Adrenal gland (tissue), 12 donors: ENCODE measurements around the gene SPOCK1. TPM values are rescaled to one million over a fixed set of nuclear protein-coding genes. Genes with fewer than 3 reads are reported as not detected.

Experiments
- DNase-seq, 7 donors: peaks; one replicate each; pipeline ENCODE4 v3.0.0-alpha.2; 2019 to 2020
- H3K27ac ChIP-seq, 5 donors: fragments of 200-600 bp; sonication (generic) in 4 of 5; 1 replicate in 3 of 5; 2 replicates in 2 of 5; pipeline versions ENCODE4 v1.5.1 to v1.8.0; 2016 to 2020; ENCODE audit warnings: mild to moderate bottlenecking in 1 of 5
- H3K27me3 ChIP-seq: fragments of 200-600 bp; 2 replicates; pipeline ENCODE4 v1.8.0; 2021
- H3K36me3 ChIP-seq, 2 donors: fragments of 200-600 bp; replicated peaks in 1 of 2; 1 replicate in 1 of 2; 2 replicates in 1 of 2; pipeline versions ENCODE4 v1.5.1 to v1.8.0; 2018 to 2022
- H3K4me1 ChIP-seq, 2 donors: fragments of 200-600 bp; replicated peaks in 1 of 2; 1 replicate in 1 of 2; 2 replicates in 1 of 2; pipeline versions ENCODE4 v1.5.1 to v1.8.0; 2018 to 2021
- H3K4me3 ChIP-seq, 4 donors: fragments of 200-600 bp; sonication (generic) in 3 of 4; one replicate each; pipeline ENCODE4 v1.5.1; 2016 to 2018
- H3K9me3 ChIP-seq, 3 donors: fragments of 200-600 bp; sonication (generic) in 1 of 3; replicated peaks in 1 of 3; 1 replicate in 2 of 3; 2 replicates in 1 of 3; pipeline versions ENCODE4 v1.5.1 to v1.8.0; 2016 to 2021
- CTCF ChIP-seq, 6 experiments: fragments of 450-650 bp in 4 of 6; fragments of 200-600 bp in 2 of 6; sonication (generic) in 1 of 6; IDR thresholded peaks; 1 replicate in 5 of 6; 2 replicates in 1 of 6; pipeline versions ENCODE4 v1.5.1 to v1.8.0; 2016 to 2021; ENCODE audit warnings: antibody characterized with exemption in 6 of 6, mild to moderate bottlenecking in 2 of 6, moderate library complexity in 1 of 6
- POLR2A ChIP-seq, 2 donors: fragments of 450-650 bp; IDR thresholded peaks; one replicate each; pipeline ENCODE4 v1.6.1; 2017; ENCODE audit warnings: antibody characterized with exemption in 2 of 2, mild to moderate bottlenecking in 2 of 2, moderate library complexity in 1 of 2
- WGBS, 4 donors: extraction: QIAGEN DNeasy Blood & Tissue Kit in 2 of 4; methylation state at CpG; one replicate each; pipeline versions ENCODE4 v1.1.5 to v1.1.7; 2013 to 2017; 5-methylcytosine and 5-hydroxymethylcytosine counted together
- intact Hi-C, 2 donors: fragments of 100-400 bp; cut with DNase I; formaldehyde crosslinking; loops; one replicate each; pipeline versions ENCODE4 v1.14.1 to v1.15.0; 2022 to 2023
- polyA plus RNA-seq, 3 donors: library from polyadenylated mRNA; stranded (reverse); fragments of 200-250 nt in 2 of 3; fragments of 350-450 nt in 1 of 3; fragmentation: Illumina TruSeq in 1 of 3; extraction: RNeasy Lipid Tissue Mini Kit (QIAGEN cat#74804) in 1 of 3; gene quantifications; one replicate each; pipeline ENCODE4 v1.2.3, GENCODE V29; 2013 to 2014
- total RNA-seq, 9 donors: library from RNA; depleted of rRNA in 4 of 9; stranded (reverse); fragments of >200 nt in 4 of 9; fragments of 120-200 nt in 1 of 9; fragmentation: NEBNext Ultra II Directional in 1 of 9; extraction: Animal tissue kit (Norgen Biotek cat#: 25700) in 1 of 9; gene quantifications; one replicate each; pipeline versions ENCODE4 v1.1.0 to v1.2.4, GENCODE V29; 2013 to 2023
- donor health status: healthy with polysubstance abuse.
- donor health status: Bipolar disorder and iron deficiency.
- donor health status: DM: yes; HTN: yes; CAD: no.
- donor health status: DM: no; HTN: no; CAD: no.
- donor health status: DM: no; HTN: no; CAD: no.
- donor health status: DM: yes; HTN: yes; CAD: no.

SPOCK1 gene
- total and polyA plus RNA-seq, 12 donors, result 5.4 to 102 (median 55.6) TPM

GRCh38 chr5:137496919-137497318, 2.2 kb downstream of the SPOCK1 start:
- Histone ChIP-seq H3K4me3 (no peak overlapping the region), H3K27ac (no peak overlapping the region)
- intact Hi-C loops, result loop anchor here (5.0 kb wide), 3 partner anchors 150 to 695 kb away; no protein-coding TSS in a partner anchor

GRCh38 chr5:137492331-137492730, 6.8 kb downstream of the SPOCK1 start:
- Histone ChIP-seq H3K9me3 (no peaks in the 10 kb centered on the region), H3K27ac (no peak overlapping the region), H3K27me3 (no peaks in the 10 kb centered on the region), H3K4me3 (no peak overlapping the region), H3K36me3 (no peaks in the 10 kb centered on the region), H3K4me1 (no peaks in the 10 kb centered on the region)
- TF ChIP-seq POLR2A (IDR thresholded peaks at IDR 0.05), result no peak
- TF ChIP-seq CTCF (IDR thresholded peaks at IDR 0.05), result no peak
- 84 to 100% (median 98%) methylated on average over 1 of the region's 1 CpG for WGBS, 4 donors
- intact Hi-C loops, result no loop called here
- DNase-seq, result no peak

More at GRCh38 chr5:137496919-137497318, 2.2 kb downstream of the SPOCK1 start:
- no peaks in the 10 kb centered on the region for H3K36me3 ChIP-seq
- H3K27me3 ChIP-seq, result peaks cover 4% of the 10 kb centered on the region
- peaks cover 5 to 6% of the 10 kb centered on the region in 2 donors for H3K4me1 ChIP-seq
- DNase-seq, result no peak
- no peaks in the 10 kb centered on the region for H3K9me3 ChIP-seq
- WGBS, 4 donors, result 87 to 97% (median 91%) methylated on average over 1 of the region's 1 CpG
- no peak for TF ChIP-seq POLR2A (IDR thresholded peaks at IDR 0.05)

- no peak overlapping the region for H3K4me3 ChIP-seq
- no peaks in the 10 kb centered on the region for H3K36me3 ChIP-seq
- no peak overlapping the region for H3K27ac ChIP-seq
- no peak for TF ChIP-seq POLR2A (IDR thresholded peaks at IDR 0.05)
- no peak for TF ChIP-seq CTCF (IDR thresholded peaks at IDR 0.05)
- 73 to 84% (median 78%) methylated on average over 4 of the region's 4 CpGs for WGBS, 4 donors
- no peak for DNase-seq
- H3K27me3 ChIP-seq, result no peaks in the 10 kb centered on the region
- H3K9me3 ChIP-seq, result no peaks in the 10 kb centered on the region
- no peaks in the 10 kb centered on the region for H3K4me1 ChIP-seq
- intact Hi-C loops, result no loop called here
These were observed 8.0 kb downstream of the SPOCK1 start for GRCh38 chr5:137491121-137491520.

- WGBS, 4 donors, result 87 to 96% (median 92%) methylated on average over 3 of the region's 3 CpGs
- Histone ChIP-seq H3K4me3 (no peak overlapping the region), H3K4me1 (no peaks in the 10 kb centered on the region), H3K27me3 (no peaks in the 10 kb centered on the region), H3K27ac (no peak overlapping the region), H3K36me3 (no peaks in the 10 kb centered on the region), H3K9me3 (no peaks in the 10 kb centered on the region)
- TF ChIP-seq POLR2A (IDR thresholded peaks at IDR 0.05) (no peak), CTCF (IDR thresholded peaks at IDR 0.05) (no peak)
- DNase-seq, result no peak
- intact Hi-C loops, result no loop called here
These were observed 8.5 kb downstream of the SPOCK1 start for GRCh38 chr5:137490591-137490990.

- Histone ChIP-seq H3K27ac (no peak overlapping the region), H3K9me3 (no peaks in the 10 kb centered on the region), H3K4me3 (no peak overlapping the region), H3K4me1 (no peaks in the 10 kb centered on the region), H3K36me3 (no peaks in the 10 kb centered on the region), H3K27me3 (no peaks in the 10 kb centered on the region)
- intact Hi-C loops, result no loop called here
- TF ChIP-seq CTCF (IDR thresholded peaks at IDR 0.05) (no peak), POLR2A (IDR thresholded peaks at IDR 0.05) (no peak)
- WGBS, 4 donors, result 91 to 99% (median 95%) methylated on average over 2 of the region's 2 CpGs
- no peak for DNase-seq
These were observed 10.2 kb downstream of the SPOCK1 start for GRCh38 chr5:137488974-137489373.
